K562 (cell line): Measurements from ENCODE around the gene NDUFA5. TPM values are rescaled to one million over a fixed set of nuclear protein-coding genes. Genes with fewer than 3 reads are reported as not detected.
"Not testable (repeated sequence)": the region's sequence is repeated elsewhere in the genome, so short reads cannot be mapped to it uniquely, and the experiment has no call there.

Source experiments
- ATF7 ChIP-seq: fragments of 450-650 bp; IDR thresholded peaks from 2 replicates; pipeline ENCODE4 v1.7.1; 2014; ENCODE audit warnings: mild to moderate bottlenecking, moderate library complexity
- CBFA2T3 ChIP-seq: fragments of 450-650 bp; IDR thresholded peaks from 2 replicates; pipeline ENCODE4 v1.6.1; 2017
- CREM ChIP-seq: IDR thresholded peaks from 2 replicates; pipeline ENCODE4 v1.6.1; 2014; ENCODE audit warnings: antibody characterized with exemption, low read depth
- FIP1L1 ChIP-seq: fragments of 200-400 bp; formaldehyde crosslinking; IDR thresholded peaks from 2 replicates; pipeline ENCODE4 v1.6.1; 2018; ENCODE audit warnings: mild to moderate bottlenecking, low read depth, low read length; ENCODE audit not compliant: poor library complexity, severe bottlenecking
- GATAD2B ChIP-seq: fragments of 450-650 bp; IDR thresholded peaks from 2 replicates; pipeline ENCODE4 v1.6.1; 2017; ENCODE audit warnings: mild to moderate bottlenecking, borderline replicate concordance
- HDAC3 ChIP-seq: fragments of 450-650 bp; IDR thresholded peaks from 2 replicates; pipeline ENCODE4 v1.6.1; 2018; ENCODE audit warnings: borderline replicate concordance, mild to moderate bottlenecking, moderate library complexity; ENCODE audit not compliant: partially characterized antibody
- HNRNPLL ChIP-seq: fragments of 200-400 bp; formaldehyde crosslinking; IDR thresholded peaks from 2 replicates; pipeline ENCODE4 v1.6.1; 2017; ENCODE audit warnings: low read length, low read depth, mild to moderate bottlenecking; ENCODE audit not compliant: poor library complexity, severe bottlenecking
- MAZ ChIP-seq, 2 experiments: fragments of 450-650 bp in 1 of 2; sonication (generic) in 1 of 2; formaldehyde crosslinking; IDR thresholded peaks in 1 of 2; conservative IDR thresholded peaks in 1 of 2; 2 replicates each; pipeline versions ENCODE4 v1.4.0 to v1.5.0; 2020; ENCODE audit warnings: mild to moderate bottlenecking in 1 of 2, missing genetic modification reagents in 1 of 2
- NCOA1 ChIP-seq: fragments of 450-650 bp; IDR thresholded peaks from 2 replicates; pipeline ENCODE4 v1.6.1; 2016; ENCODE audit warnings: low read depth
- NCOR1 ChIP-seq: fragments of 450-650 bp; IDR thresholded peaks from 2 replicates; pipeline ENCODE4 v1.6.1; 2016; ENCODE audit warnings: mild to moderate bottlenecking, moderate library complexity
- NFRKB ChIP-seq: fragments of 450-650 bp; IDR thresholded peaks from 2 replicates; pipeline ENCODE4 v1.6.1; 2016; ENCODE audit warnings: low read depth
- NR2C2 ChIP-seq, 2 experiments: fragments of 200-800 bp in 1 of 2; sonication (Bioruptor generic) in 1 of 2; sonication (generic) in 1 of 2; formaldehyde crosslinking in 1 of 2; IDR thresholded peaks; 2 replicates each; pipeline versions ENCODE4 v1.6.1 to v1.8.0; 2016 to 2022; ENCODE audit warnings: mild to moderate bottlenecking in 1 of 2, missing compliant biosample characterization in 1 of 2, missing genetic modification characterization in 1 of 2, missing genetic modification reagents in 1 of 2
- NRF1 ChIP-seq, 2 experiments: fragments of 450-650 bp; IDR thresholded peaks in 1 of 2; conservative IDR thresholded peaks in 1 of 2; 2 replicates each; pipeline ENCODE4 v1.6.1; 2014; ENCODE audit warnings: mild to moderate bottlenecking in 2 of 2
- SMARCA4 ChIP-seq: fragments of 450-650 bp; IDR thresholded peaks from 2 replicates; pipeline ENCODE4 v1.6.1; 2016
- STAT5A ChIP-seq: IDR thresholded peaks from 2 replicates; pipeline ENCODE4 v1.6.1; 2012; ENCODE audit warnings: low read length, inconsistent platforms, borderline replicate concordance
- TAL1 ChIP-seq: fragments of 450-650 bp; IDR thresholded peaks from 2 replicates; pipeline ENCODE4 v1.6.1; 2016; ENCODE audit warnings: mild to moderate bottlenecking
- TEAD4 ChIP-seq, 2 experiments: sonication (generic) in 1 of 2; formaldehyde crosslinking in 1 of 2; IDR thresholded peaks; 2 replicates each; pipeline versions ENCODE4 v1.6.1 to v1.8.0; 2012 to 2022; ENCODE audit warnings: borderline replicate concordance in 1 of 2, inconsistent platforms in 1 of 2, low read length in 1 of 2, mild to moderate bottlenecking in 1 of 2, missing genetic modification reagents in 1 of 2
- ZBTB7A ChIP-seq: IDR thresholded peaks from 2 replicates; pipeline ENCODE4 v1.6.1; 2011; ENCODE audit warnings: low read depth, mild to moderate bottlenecking, low read length, moderate library complexity, borderline replicate concordance; ENCODE audit not compliant: control insufficient read depth
- polyA plus RNA-seq, 8 experiments: library from polyadenylated mRNA; depleted of rRNA in 4 of 8; stranded (reverse) in 5 of 8; unstranded in 3 of 8; fragments of >200 nt; fragmentation: Nextera tagmentation in 2 of 8; fragmentation: Illumina TruSeq in 1 of 8; extraction: Ambion mirVana in 2 of 8; extraction: Trizol in 1 of 8; gene quantifications; 2 replicates each; pipeline versions ENCODE4 v1.2.1 to v1.2.3, GENCODE V29; 2011 to 2014; ENCODE audit warnings: inconsistent platforms in 1 of 8, missing spikeins in 1 of 8
- total RNA-seq, 7 experiments: library from RNA; depleted of rRNA in 6 of 7; stranded (reverse); fragments of >200 nt in 6 of 7; fragmentation: Illumina TruSeq in 2 of 7; extraction: Trizol in 2 of 7; gene quantifications; 2 replicates each; pipeline versions ENCODE4 v1.2.1 to v1.2.3, GENCODE V29; 2011 to 2021; ENCODE audit warnings: low replicate concordance in 1 of 7
- TF ChIP-seq, protein P1 (sequence below): fragments of 250-450 bp; sonication (Bioruptor Pico); IDR thresholded peaks from 2 replicates; pipeline ENCODE4 v1.4.0; 2020
- TF ChIP-seq, protein P2 (sequence below), 2 experiments: fragments of 450-650 bp; conservative IDR thresholded peaks; 2 replicates each; pipeline ENCODE4 v1.6.1; 2017; ENCODE audit warnings: mild to moderate bottlenecking in 2 of 2, moderate library complexity in 2 of 2

Gene NDUFA5
- total and polyA plus RNA-seq, 9 of the 15 experiments (the other 6 are each of a cell fraction or from before 2014, with no cell fraction given), result 155 to 677 (median 269) TPM

DNA sequence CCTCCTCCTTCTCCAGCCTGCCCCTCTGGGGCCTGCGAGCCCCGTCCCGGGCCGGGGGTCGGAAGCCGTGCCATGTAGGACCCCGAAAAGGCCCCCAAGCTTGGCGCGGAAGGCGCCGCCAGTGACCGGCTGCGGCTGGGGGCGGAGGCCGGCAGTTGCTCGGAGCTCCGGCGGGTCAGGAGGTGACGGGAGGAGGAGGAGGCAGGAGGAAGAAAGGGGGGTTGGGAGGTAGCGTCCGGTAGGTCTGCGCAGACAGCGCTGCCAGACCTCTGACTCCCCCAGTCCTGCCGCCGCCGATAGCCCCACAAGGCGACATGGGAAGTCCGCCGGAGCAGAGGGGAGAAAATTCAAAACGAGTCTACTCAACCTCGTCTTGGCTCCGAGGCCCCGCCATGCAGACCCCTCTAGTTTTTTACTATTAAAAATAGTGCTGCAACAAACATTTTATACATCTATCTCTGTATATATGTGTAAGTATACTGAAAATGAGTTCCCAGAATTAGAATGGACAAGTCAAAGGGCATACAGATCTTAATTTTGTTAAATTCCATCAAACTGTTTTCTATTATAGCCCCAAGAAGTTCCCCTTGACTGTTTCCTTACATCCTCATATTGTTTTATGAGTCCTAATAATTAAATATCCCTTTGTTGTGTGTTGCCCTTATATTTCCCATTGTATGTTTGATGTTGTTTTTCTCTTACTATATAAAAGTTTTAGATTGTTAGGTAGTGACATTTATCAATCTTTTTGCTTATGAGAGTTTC is 24.6 kb downstream of the NDUFA5 start (continued):
- 0 out of 2 replicates have a peak, but pooled peaks have one; percentile 19 for TF ChIP-seq NCOA1
- TF ChIP-seq TEAD4 (IDR thresholded peaks at IDR 0.05; ENCODE audit: low read length), result peak; percentile 18; the same call in 1 of the 2 replicates
- TF ChIP-seq TEAD4 (CRISPR knock-in tag; IDR thresholded peaks at IDR 0.05; ENCODE audit: borderline replicate concordance); NR2C2 (CRISPR knock-in tag; IDR thresholded peaks at IDR 0.05): not testable (repeated sequence)
- peak; percentile 71 for TF ChIP-seq CBFA2T3
- TF ChIP-seq NR2C2 (tag; IDR thresholded peaks at IDR 0.05), result peak; percentile 70; the same call in 1 of the 2 replicates
- peak; percentile 96 for TF ChIP-seq HNRNPLL
- TF ChIP-seq, protein P1, sequence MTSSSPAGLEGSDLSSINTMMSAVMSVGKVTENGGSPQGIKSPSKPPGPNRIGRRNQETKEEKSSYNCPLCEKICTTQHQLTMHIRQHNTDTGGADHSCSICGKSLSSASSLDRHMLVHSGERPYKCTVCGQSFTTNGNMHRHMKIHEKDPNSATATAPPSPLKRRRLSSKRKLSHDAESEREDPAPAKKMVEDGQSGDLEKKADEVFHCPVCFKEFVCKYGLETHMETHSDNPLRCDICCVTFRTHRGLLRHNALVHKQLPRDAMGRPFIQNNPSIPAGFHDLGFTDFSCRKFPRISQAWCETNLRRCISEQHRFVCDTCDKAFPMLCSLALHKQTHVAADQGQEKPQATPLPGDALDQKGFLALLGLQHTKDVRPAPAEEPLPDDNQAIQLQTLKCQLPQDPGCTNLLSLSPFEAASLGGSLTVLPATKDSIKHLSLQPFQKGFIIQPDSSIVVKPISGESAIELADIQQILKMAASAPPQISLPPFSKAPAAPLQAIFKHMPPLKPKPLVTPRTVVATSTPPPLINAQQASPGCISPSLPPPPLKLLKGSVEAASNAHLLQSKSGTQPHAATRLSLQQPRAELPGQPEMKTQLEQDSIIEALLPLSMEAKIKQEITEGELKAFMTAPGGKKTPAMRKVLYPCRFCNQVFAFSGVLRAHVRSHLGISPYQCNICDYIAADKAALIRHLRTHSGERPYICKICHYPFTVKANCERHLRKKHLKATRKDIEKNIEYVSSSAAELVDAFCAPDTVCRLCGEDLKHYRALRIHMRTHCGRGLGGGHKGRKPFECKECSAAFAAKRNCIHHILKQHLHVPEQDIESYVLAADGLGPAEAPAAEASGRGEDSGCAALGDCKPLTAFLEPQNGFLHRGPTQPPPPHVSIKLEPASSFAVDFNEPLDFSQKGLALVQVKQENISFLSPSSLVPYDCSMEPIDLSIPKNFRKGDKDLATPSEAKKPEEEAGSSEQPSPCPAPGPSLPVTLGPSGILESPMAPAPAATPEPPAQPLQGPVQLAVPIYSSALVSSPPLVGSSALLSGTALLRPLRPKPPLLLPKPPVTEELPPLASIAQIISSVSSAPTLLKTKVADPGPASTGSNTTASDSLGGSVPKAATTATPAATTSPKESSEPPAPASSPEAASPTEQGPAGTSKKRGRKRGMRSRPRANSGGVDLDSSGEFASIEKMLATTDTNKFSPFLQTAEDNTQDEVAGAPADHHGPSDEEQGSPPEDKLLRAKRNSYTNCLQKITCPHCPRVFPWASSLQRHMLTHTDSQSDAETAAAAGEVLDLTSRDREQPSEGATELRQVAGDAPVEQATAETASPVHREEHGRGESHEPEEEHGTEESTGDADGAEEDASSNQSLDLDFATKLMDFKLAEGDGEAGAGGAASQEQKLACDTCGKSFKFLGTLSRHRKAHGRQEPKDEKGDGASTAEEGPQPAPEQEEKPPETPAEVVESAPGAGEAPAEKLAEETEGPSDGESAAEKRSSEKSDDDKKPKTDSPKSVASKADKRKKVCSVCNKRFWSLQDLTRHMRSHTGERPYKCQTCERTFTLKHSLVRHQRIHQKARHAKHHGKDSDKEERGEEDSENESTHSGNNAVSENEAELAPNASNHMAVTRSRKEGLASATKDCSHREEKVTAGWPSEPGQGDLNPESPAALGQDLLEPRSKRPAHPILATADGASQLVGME (CRISPR knock-in tag), result peak; percentile 85
- peak; percentile 28; the same call in 1 of the 2 replicates for TF ChIP-seq SMARCA4
- peak; percentile 77 for TF ChIP-seq HDAC3
- TF ChIP-seq ZBTB7A, result peak; percentile 63; the same call in 1 of the 2 replicates
- TF ChIP-seq NRF1 (conservative IDR thresholded peaks at IDR 0.05 in 1 of 2, IDR thresholded peaks at IDR 0.05 in 1 of 2), result peak; percentile 78 to 80
- TF ChIP-seq ATF7, result 0 out of 2 replicates have a peak, but pooled peaks have one; percentile 14
- TF ChIP-seq GATAD2B, result peak; percentile 53
- 0 out of 2 replicates have a peak, but pooled peaks have one; percentile 7 for TF ChIP-seq STAT5A
- TF ChIP-seq NCOR1, result peak; percentile 88
- peak; percentile 57 to 83; a peak in 3 of 4 replicates for TF ChIP-seq MAZ (CRISPR knock-in tag; conservative IDR thresholded peaks at IDR 0.05 in 1 of 2, IDR thresholded peaks at IDR 0.05 in 1 of 2)
- TF ChIP-seq, protein P2, sequence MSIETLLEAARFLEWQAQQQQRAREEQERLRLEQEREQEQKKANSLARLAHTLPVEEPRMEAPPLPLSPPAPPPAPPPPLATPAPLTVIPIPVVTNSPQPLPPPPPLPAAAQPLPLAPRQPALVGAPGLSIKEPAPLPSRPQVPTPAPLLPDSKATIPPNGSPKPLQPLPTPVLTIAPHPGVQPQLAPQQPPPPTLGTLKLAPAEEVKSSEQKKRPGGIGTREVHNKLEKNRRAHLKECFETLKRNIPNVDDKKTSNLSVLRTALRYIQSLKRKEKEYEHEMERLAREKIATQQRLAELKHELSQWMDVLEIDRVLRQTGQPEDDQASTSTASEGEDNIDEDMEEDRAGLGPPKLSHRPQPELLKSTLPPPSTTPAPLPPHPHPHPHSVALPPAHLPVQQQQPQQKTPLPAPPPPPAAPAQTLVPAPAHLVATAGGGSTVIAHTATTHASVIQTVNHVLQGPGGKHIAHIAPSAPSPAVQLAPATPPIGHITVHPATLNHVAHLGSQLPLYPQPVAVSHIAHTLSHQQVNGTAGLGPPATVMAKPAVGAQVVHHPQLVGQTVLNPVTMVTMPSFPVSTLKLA (conservative IDR thresholded peaks at IDR 0.05), result peak in 1 of 2 experiments; percentile 45; a peak in 2 of 4 replicates
- TF ChIP-seq CREM, result peak; percentile 61
- peak; percentile 40; the same call in 1 of the 2 replicates for TF ChIP-seq TAL1
- TF ChIP-seq NFRKB, result peak; percentile 52; the same call in 1 of the 2 replicates
- TF ChIP-seq FIP1L1, result peak; percentile 42
